Measurements from ENCODE around the gene HSPA1A. TPM values are rescaled to one million over a fixed set of nuclear protein-coding genes. Genes with fewer than 3 reads are reported as not detected.

Gene HSPA1A
- total and polyA plus RNA-seq, 9 of the 15 experiments (the other 6 are each of a cell fraction or from before 2014, with no cell fraction given) = 2.2 to 273 (median 107) TPM

- FAIRE-seq (peak; percentile 87), DNase-seq (ENCODE audit: extremely low read depth in 1 of 4, low spot score in 3 of 4) (peak; percentile 93 to 100 (median 96)), ATAC-seq (peak; percentile 80)
- H3K36me3 ChIP-seq (ENCODE audit: control insufficient read depth, insufficient read depth, low read length) = peaks cover 18% of the 10 kb centered on the region
- peak overlapping the region; percentile 73 to 88 for H3K9ac ChIP-seq (ENCODE audit: insufficient read depth in 1 of 2, low read depth in 2 of 2, low read length in 2 of 2)
- no peaks in the 10 kb centered on the region for H3K9me3 ChIP-seq (replicated peaks; ENCODE audit: control insufficient read depth, insufficient read depth, low read depth, low read length)
- H3K4me1 ChIP-seq (replicated peaks in 1 of 2; ENCODE audit: control insufficient read depth in 2 of 2, insufficient read depth in 2 of 2, low read length in 2 of 2) = peaks cover 23 to 35% of the 10 kb centered on the region in 2 experiments
- no peaks in the 10 kb centered on the region for H3K27me3 ChIP-seq (ENCODE audit: control insufficient read depth in 2 of 2, insufficient read depth in 2 of 2, low read length in 2 of 2)
- ChIA-PET POLR2A (interaction anchor here (0.6 to 4.5 kb wide), 45 partner anchors 8 to 1240 kb away, joined by 3 to 93 read pairs (median 5); partner anchors contain the start of genes ABHD16A, BAG6, C6orf47 and CLIC1), CTCF (ENCODE audit: low intra/inter-chr PET ratio) (no interaction called here)
- H3K9me1 ChIP-seq (ENCODE audit: control insufficient read depth, insufficient read depth, low read length) = no peaks in the 10 kb centered on the region
- H4K20me1 ChIP-seq (replicated peaks; ENCODE audit: control insufficient read depth, insufficient read depth, low read length) = peaks cover 16% of the 10 kb centered on the region
- peak overlapping the region; percentile 54 for H3K4me3 ChIP-seq
- intact Hi-C loops (cut with micrococcal nuclease) = loop anchor here (2.0 kb wide), 1 partner anchor 20 kb away; the partner anchor contains the start of gene VARS1
- H2AFZ ChIP-seq (ENCODE audit: low read depth, low read length) = peak overlapping the region; percentile 82
- in situ Hi-C loops (cut with MboI) = no loop called here
- H3K79me2 ChIP-seq (ENCODE audit: control insufficient read depth, insufficient read depth, low read length) = peaks cover 39% of the 10 kb centered on the region
- peak overlapping the region; percentile 97 for H3K27ac ChIP-seq (ENCODE audit: extremely low read depth, low read depth, low read length)
- 1% methylated on average over 13 of the region's 13 CpGs for WGBS (ENCODE audit: insufficient coverage, low coverage, missing lambda C conversion rate)
- no TSS peak for BruUV-seq (replicated peaks)
- peak overlapping the region; percentile 97 for H3K4me2 ChIP-seq (ENCODE audit: insufficient read depth, low read length)
- TF ChIP-seq ETS1 (conservative IDR thresholded peaks at IDR 0.05; ENCODE audit: control insufficient read depth, low read depth, low read length) (peak; percentile 58; the same call in 1 of the 2 replicates), STAT5B (CRISPR knock-in tag; IDR thresholded peaks at IDR 0.05) (no peak), ZNF77 (CRISPR knock-in tag; IDR thresholded peaks at IDR 0.05) (no peak), SIN3A (IDR thresholded peaks at IDR 0.05; ENCODE audit: borderline replicate concordance in 2 of 2, control insufficient read depth in 1 of 2, low read depth in 2 of 2, low read length in 2 of 2) (peak in 1 of 2 experiments; percentile 77; a peak in 1 of 4 replicates), TFAP4 (CRISPR knock-in tag; IDR thresholded peaks at IDR 0.05; ENCODE audit: borderline replicate concordance) (no peak), TAF1 (IDR thresholded peaks at IDR 0.05; ENCODE audit: control insufficient read depth, extremely low read depth, insufficient read depth, low read length, severe bottlenecking) (peak; percentile 75), RNF2 (IDR thresholded peaks at IDR 0.05) (peak; percentile 27; the same call in 1 of the 2 replicates), ZNF134 (CRISPR knock-in tag; conservative IDR thresholded peaks at IDR 0.05) (no peak), ZNF586 (CRISPR knock-in tag; conservative IDR thresholded peaks at IDR 0.05) (0 out of 2 replicates have a peak, but pooled peaks have one; percentile 25), ZEB2 (IDR thresholded peaks at IDR 0.05) (0 out of 2 replicates have a peak, but pooled peaks have one; percentile 51), SNRNP70 (optimal IDR thresholded peaks at IDR 0.05; ENCODE audit: low read depth, low read length) (no peak), STAG1 (CRISPR knock-in tag; IDR thresholded peaks at IDR 0.05; ENCODE audit: borderline replicate concordance) (no peak), ZNF551 (CRISPR knock-in tag; IDR thresholded peaks at IDR 0.05) (no peak), ZBTB5 (IDR thresholded peaks at IDR 0.05) (peak; percentile 64; the same call in 1 of the 2 replicates), U2AF2 (optimal IDR thresholded peaks at IDR 0.05; ENCODE audit: low read depth, low read length) (no peak), DMBX1 (CRISPR knock-in tag; IDR thresholded peaks at IDR 0.05; ENCODE audit: borderline replicate concordance) (no peak), TBP (optimal IDR thresholded peaks at IDR 0.05; ENCODE audit: low read depth, low read length) (peak; percentile 82), MEIS2 (IDR thresholded peaks at IDR 0.05; ENCODE audit: partially characterized antibody) (peak; percentile 69), BACH1 (tag; IDR thresholded peaks at IDR 0.05) (0 out of 2 replicates have a peak, but pooled peaks have one; percentile 38)
Observed at GRCh38 chr6:31814677-31815024, 692 bp upstream of the HSPA1A start.
